Medulla oblongata (tissue), 1 donor: ENCODE data around the gene CMTM7.
"Not testable (repeated sequence)": the region's sequence is repeated elsewhere in the genome, so short reads cannot be mapped to it uniquely, and the experiment has no call there.

ENCODE experiments used
- DNase-seq: peaks from one replicate; pipeline ENCODE4 v3.0.0-alpha.2; 2015; ENCODE audit errors: extremely low spot score

Gene CMTM7

DNA sequence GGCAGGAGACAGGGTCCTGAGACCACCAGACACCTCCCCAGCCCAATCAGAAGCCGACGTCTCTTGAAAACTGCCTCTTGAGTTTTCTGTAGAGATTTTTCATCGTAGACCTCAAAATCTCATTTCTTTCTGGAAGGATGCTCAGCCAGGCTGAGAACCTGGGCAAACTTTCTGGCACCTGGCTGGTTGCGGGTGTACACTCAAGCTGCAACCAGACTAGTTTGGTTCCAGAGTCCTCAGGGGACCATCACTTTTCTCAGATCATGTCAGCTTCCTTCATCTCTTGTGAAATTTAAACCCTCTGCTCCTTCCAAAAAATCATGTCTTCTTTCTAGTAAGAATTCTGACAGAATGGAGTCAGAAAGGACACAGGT, 45.1 kb downstream of the CMTM7 start:
- DNase-seq = no peak

DNA sequence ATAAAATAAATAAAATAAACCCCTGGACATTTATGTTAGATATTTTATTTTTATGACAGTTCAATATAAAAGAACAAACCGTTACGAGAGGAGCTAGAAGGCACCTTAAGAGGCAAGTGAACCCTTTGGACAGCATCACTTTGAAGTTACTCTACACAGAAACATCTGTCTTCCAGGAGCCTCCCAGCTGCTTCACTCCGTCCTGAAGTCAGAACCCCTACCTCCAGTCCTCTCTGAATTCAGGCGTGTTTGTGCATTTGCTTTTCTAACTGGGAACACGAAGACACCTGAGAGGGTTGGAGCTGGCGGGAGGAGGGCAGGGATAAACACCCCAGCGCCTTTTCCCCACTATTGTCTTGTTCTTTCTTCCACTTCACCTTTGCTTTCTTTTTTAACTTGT, 46.2 kb downstream of the CMTM7 start:
- no peak for DNase-seq

GRCh38 chr3:32438596-32439344, 47.1 kb downstream of the CMTM7 start:
- no peak for DNase-seq

- DNase-seq = not testable (repeated sequence)
These were observed 47.8 kb downstream of the CMTM7 start for GRCh38 chr3:32439421-32439820.

DNA sequence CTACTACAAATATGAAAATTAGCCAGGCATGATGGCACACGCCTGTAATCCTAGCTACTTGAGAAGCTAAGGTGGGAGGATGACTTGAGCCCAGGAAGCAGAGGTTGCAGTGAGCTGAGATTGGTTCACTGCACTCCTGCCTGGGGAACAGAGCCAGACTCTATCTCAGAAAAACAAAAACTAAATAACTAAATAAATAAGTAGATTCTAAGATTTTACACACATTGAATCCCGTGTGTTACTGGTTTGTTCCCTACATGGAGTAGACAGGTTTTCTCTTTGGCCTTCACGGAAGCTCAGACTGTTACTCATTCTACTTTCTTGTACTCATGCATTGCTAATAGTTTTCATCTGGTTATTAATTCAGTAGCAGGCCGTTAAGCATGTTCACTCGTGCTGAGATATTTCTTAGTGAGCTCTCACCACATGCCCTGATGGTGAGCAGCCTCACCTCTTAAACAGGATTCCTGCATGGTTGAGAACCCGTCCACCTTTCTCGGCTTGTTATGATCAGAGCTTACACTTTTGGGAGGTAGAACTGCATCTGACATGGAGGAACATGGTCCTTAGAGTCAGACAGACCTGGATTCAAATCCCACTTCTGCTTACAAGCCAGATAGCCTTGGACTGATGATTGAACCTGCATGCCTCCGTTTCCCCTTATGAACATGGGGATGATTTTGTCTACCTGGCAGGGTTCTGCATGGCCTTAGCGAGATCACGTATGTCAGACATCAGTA, 49.1 kb downstream of the CMTM7 start:
- no peak for DNase-seq

DNA sequence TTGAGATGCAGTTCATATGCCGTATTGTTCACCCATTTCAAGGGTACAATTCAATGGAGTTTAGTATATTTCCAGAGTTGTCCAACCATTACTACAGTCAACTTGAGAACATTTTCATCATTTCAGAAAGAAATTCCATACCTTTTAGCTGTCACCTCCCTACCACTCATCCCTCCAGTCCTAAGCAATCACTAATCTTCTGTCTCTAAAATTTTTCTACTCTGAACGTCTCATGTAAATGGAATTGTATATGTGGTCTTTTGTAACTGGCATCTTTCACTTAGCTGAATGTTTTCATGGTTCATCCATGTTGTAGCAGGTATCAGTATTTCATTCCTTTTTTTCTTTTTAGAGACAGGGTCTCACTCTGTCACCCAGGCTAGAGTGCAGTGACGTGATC, 51.1 kb downstream of the CMTM7 start:
- no peak for DNase-seq

- DNase-seq = no peak
These were observed 51.8 kb downstream of the CMTM7 start for GRCh38 chr3:32443478-32443877.

GRCh38 chr3:32447865-32448400, 56.3 kb downstream of the CMTM7 start:
- DNase-seq = no peak

- DNase-seq = peak; percentile 38
These were observed 57.2 kb downstream of the CMTM7 start for GRCh38 chr3:32448686-32449474.

- DNase-seq = no peak
These were observed 58.0 kb downstream of the CMTM7 start for GRCh38 chr3:32449691-32450090.

DNA sequence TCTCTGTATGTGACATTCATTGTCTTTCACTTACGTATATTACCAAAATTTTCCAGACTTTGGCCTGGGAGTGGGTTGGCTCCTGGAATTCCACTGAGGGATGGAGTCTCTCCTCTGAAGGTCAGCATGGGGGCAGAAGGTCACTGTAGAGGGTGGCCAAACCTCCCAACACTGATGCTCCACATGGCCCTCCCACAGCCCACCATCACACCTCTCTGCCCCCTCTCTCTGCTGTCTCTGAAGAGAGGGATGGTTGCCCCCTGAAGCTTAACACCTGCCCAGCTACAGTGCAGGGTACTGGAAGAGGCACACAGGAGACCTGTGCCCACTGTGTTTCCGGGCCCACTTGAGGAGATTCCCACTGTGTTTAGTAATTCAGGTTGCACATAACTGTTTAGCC, 58.8 kb downstream of the CMTM7 start:
- DNase-seq = no peak

DNA sequence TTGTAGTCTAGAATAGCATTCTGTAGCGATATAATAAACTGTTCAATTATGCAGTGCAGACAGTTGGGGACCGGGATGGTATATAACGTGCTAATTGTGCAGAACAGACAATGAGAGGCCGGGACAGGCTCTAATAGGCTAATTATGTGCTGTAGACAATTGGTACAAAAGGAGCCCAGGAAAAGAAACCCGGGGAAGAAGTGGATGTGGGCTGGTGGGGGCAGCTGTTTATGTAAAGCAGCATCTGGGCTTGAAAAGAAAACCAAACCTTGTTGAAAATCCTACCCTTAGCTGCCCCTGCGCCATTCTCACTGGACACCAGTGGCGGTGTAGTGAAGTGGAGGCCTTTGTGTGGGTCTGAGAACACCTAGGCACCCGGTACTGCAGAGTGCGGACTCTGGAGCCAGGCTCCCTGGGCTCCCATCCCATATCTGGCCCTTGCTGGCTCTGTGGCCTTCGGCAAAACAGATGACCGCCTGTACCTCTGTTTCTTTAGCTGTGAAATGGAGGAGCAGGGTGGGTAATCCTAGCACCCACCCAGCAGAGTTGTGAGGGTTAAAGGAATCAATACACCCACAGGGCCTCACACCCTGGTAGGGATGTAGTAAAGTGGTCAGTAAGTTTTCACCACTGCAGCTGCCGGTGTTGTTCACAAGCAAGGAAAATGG, 59.5 kb downstream of the CMTM7 start:
- DNase-seq = peak; percentile 47

DNA sequence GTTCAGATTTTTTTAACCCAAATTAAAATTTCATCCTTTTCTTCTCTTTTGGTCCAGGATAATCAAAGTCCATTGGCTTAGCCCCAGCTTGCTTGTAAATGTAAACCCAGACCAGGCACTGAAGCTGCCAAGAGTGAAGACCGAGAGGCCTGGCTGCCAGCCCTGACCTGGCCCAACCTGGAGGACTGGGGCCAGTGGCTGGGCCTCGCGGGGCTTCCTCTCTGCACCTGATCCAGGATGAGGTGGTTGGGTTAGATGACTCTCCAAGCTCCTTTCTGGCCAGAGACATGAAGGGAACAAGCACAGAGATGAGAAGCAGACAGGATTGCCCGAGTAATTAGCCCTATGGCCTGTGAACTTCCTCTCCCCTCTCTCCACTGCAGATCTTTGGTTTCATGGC, 60.4 kb downstream of the CMTM7 start:
- no peak for DNase-seq

GRCh38 chr3:32453346-32453745, 61.7 kb downstream of the CMTM7 start:
- no peak for DNase-seq

DNA sequence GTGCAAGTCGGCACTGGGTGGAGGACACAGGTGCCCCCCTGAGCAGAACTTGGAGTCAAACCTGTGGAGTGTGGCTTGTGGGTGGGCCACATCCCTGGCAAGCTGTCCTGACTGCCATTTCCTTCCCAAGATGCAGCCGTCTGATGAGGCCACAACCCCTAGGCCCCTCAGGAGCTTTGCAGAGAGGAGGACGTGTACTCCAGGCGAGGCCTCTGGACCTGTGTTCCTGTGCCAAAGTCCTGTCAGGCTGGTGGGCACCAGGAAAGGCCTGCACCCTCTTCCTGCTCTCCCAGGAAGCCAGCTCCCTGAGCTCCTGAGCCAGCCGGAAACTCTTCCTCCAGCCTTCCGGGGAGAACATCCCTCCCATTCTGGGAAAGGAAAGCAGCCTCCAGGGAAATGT, 62.5 kb downstream of the CMTM7 start:
- DNase-seq = no peak

DNA sequence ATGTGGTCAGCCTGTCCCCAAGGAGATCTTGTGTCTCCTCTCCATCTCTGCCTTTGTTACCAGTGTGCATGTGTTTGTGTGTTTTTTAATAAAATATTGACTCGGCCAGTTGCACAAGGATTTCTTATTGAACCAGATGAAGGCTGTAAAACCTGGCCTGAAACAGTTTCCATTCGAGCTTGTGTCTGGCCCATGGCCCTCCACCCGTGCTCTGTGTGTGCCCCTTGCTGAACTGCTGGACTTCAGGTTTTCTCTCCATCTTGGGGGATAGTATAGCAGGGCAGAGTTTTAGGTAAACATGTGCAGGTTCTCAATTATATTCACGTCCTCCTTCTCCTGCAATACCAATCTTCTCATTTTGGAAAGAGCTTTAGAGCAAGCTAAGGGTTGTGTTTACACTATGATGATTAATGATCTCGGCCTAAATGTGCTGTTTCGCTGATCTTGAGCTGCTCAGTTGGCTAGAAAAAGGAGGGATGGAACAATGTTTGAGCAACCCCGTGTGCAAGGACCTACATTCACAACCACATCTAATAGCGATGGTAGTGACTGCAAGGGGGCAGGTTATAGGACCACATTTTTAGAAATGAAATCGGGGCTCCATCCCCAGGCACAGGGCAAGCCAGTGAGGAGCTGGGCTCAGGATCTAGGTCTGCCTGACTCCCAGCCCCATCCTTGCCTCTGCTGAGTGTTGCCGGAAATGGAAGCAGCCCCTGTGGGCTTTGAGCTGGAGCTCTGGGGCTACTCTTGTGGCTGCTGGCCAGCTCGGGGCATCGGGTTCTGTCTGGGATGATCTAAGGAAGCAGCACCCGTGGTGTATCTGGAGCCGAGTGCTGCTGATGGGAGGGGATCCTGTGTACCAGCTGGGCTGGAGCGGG, 63.3 kb downstream of the CMTM7 start:
- DNase-seq = no peak

DNA sequence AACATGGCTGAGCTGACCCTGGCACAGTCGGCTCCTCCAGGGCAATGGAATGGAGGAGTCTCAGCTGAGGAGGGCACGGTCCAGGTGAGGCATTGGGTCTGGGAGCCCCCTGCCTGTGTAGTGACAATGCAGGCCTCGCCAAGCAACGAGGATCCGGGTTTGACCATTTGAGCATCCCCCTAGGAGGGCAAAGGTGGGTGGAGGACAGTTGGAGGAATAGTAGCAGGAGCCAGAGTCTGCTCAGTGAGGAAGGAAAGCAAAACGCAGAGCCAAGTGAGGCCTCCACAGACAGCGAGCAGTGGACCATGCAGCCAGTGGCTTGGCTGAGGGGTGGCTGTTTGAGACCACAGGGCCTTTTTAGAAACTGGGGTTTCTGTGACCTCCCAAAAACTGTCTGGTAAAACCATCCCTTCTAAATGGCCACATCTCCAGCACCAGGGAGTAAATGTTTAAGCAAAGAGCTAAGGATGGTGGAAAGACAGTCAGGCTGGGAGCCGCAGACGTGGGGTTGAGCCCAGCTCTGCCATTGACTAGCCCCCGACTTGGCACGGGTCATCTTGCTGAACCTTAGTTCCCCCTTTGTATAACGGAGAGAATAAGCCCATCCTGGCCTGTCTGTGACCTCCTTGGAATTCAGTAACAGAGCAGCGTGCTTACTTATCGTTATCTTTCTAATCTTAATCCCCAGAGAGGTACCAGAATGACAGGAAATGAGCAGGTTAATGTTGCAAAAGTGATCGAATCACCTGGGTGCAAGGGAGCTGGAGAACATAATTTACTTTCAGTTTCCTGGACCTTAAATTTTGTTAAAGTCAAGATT, 64.2 kb downstream of the CMTM7 start:
- DNase-seq = no peak

DNA sequence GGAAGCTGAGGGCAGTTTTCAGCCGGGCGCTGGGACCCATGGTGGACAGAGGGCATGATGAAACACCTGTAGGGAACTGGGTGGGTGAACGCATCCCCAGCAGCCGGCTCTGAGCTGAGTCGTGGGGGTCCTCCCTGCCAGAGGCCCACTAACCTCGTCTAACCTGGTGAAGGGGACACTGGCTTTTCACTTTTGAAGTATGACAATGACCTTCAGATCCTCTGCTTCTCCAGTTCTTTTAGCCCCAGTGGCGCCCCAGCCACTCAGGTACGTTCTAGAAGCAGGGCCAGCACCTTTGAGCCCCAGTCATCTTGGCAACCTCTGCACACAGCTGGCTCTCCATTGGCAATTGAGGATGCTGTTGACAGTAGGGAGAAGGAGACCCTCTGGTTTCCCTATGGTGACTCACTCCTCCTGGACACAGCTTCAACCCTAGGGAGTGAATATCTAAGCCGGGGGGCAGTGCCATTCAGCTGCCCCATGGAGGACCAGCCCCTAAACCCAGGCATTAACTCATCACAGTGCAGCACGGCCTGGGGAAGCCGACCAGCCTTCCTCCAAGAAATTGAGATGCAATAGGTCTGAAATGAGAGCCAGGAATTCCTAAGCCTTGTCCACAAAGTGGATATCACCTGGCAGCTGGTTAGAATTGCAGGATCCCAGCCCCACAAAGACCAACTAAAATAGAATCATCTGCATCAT, 64.9 kb downstream of the CMTM7 start:
- no peak for DNase-seq

- DNase-seq = peak; percentile 68
These were observed 66.4 kb downstream of the CMTM7 start for GRCh38 chr3:32457971-32458471.
